ENCODE data around the gene HOTAIR.

The HOTAIR gene

GRCh38 chr12:53961025-53961761, 13.6 kb downstream of the HOTAIR start:
- DNase-seq (ENCODE audit: low spot score), result no peak

DNA sequence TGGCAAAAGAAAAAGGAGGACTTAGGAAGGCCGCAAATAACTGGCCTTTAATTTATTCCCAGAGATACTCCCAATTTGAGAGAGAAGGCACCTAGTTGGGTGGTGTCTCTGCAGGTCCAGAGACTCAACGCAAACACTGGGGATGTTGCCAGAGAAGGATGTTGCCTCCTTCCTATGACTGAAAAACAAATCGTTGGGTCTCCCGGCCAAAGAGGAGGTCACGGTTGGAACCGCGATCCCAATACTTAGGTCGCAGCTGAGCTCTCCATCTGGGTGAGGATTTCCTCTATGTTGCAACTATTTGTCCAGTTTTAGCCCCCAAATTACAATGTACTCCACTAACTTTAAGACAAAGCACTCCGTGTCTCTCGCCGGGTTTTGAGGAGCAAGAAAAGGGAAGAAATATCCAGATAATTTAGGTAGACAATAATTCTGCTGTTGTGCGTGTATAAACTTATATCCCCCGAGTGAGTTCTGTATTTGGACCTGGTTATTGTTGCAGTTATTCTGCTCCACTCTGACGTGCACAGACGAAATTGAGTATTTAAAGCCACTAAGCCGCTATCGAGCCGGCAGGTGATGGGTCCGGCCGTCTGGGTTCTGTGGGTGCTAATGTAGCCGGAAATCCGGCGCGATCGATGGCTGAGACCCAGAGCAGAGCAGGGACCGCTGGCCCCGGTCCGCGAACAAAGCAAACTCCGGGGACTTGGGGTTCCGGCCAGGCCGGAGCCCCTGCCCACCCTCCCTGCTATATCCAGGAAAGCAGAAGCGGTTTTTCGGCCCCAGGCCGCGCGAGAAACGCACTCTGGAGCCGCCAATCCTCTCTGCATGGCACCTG, 14.3 kb downstream of the HOTAIR start:
- DNase-seq (ENCODE audit: low spot score), result no peak

GRCh38 chr12:53959314-53959713, 15.4 kb downstream of the HOTAIR start:
- no peak for DNase-seq (ENCODE audit: low spot score)

GRCh38 chr12:53958128-53958527, 16.6 kb downstream of the HOTAIR start:
- DNase-seq (ENCODE audit: low spot score), result no peak

- DNase-seq (ENCODE audit: low spot score), result no peak
Observed at GRCh38 chr12:53956914-53957536, 17.7 kb downstream of the HOTAIR start.

- DNase-seq (ENCODE audit: low spot score), result no peak
Observed at GRCh38 chr12:53956251-53956887, 18.4 kb downstream of the HOTAIR start.

GRCh38 chr12:53955776-53956250, 18.9 kb downstream of the HOTAIR start:
- no peak for DNase-seq (ENCODE audit: low spot score)

DNA sequence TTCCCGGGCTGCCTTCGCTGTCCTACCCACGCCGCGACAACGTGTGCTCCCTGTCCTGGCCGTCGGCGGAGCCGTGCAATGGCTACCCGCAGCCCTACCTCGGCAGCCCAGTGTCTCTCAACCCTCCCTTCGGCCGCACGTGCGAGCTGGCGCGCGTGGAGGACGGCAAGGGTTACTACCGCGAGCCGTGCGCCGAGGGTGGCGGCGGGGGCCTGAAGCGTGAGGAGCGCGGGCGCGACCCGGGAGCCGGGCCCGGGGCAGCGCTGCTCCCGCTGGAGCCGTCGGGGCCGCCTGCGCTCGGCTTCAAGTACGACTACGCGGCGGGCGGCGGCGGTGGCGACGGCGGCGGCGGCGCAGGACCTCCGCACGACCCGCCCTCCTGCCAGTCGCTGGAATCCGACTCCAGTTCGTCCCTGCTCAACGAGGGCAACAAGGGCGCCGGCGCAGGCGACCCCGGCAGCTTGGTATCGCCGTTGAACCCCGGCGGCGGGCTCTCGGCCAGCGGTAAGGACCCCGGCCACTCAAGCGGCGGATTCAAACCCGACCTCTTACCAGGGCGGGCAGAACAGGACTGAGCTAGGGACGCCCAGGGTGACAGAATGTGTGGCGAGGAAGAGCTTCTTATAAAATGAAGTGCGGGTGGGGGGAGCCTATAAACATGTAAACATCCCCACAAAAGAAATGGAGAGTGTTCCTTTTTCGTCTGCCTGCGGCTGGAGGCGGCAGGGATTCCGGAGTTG, 19.5 kb downstream of the HOTAIR start:
- DNase-seq (ENCODE audit: low spot score), result no peak

DNA sequence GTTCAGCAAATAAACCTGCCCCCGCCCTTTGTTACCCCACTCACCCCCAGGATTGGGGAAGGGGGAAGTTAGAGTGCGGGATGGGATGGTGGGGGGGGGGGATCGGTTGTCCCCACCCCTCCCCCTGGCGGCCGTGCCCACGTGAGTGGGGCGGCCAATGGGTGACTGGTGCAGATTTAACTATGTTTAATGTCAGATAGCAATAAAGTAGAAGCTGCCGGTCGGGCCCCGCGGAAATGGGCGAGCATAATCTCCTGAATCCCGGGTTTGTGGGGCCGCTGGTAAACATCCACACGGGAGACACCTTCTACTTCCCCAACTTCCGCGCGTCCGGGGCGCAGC, 20.1 kb downstream of the HOTAIR start, which contains the start of gene HOXC12:
Gene HOXC12 (plus strand): TSS at position 210 of the 342 bp plus-strand sequence. CDS start 27 bp downstream, at position 237.
- no peak for DNase-seq (ENCODE audit: low spot score)

DNA sequence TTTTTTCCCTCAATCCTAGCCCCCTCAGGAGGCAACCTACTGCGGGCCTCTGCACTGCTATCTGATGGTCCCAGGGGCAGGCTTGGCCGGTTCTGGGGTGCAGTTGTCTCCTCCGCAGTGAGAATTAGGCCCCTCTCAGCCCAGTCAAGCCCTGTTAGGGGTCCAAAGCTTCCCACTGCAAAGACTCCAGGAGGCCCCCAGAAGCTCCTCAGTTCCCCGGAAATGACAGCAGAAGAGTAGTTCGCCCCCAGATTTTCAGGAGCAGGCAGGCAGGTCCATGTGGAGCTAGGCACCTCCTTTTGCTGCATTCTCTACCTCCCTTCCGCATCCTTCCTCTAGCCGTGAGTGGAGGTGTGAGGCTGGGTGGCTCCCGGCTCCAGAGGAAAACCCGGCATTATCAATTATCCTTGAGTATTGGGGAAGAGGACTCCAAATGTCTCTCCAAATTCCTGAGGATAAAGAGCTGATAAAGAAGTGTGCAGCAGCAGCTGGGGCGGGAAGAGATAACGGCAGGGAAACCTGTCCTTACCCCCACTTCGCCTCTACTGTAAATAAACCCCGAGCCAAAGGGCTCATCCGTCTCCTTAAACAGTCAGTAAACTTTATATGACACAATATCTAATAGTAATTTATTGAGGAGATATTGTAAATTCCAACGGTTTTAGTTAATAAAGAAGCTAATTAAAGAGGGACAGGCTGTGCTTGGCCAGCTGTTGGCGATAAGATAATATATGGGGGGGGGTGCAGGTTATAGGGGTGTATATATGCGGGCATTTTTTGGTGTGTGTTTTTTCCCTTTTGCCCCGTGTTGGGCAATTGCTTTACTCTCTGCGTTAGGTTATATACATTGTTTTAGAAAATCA, 20.7 kb downstream of the HOTAIR start:
- DNase-seq (ENCODE audit: low spot score), result no peak

DNA sequence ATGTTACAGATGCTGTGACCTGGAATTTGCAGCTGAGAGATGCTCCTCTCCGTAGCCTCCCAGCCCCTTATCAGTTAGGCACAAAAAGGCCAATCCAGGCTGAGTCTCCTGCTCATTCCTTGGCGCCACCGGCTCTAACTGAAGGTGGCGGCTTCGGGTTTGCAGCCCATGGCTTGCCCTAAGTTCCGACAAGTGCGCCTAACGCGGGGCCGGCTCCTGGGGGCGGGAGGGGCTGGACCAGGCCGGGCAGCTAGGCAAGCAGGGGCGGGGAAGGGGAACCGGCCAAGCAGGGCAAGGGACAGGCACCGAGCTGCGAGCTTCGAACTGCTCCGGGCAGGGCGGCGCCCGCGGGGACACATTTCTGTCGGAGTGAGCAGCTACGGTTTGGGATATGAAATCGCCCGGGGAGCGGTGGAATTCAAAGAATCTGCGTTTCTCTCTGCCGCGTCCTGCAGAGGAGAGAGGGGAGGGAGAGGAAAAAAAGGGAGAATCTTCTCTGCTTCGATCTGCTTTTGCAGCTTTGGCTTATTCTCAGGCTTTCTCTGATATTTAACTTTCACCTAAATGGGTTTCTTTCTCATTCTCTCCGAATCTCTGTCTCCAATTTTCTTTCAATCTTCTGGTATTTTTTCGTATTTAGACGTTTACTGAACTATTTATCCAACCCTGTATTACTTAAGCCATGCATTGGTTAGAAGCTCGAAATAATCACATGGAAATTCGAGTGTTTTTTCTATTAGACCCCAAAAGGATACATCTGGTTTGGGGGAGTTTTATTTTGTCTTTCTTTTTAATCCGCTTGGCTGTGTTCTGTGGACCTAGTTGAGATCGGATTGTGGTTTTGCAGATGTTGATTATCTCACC, 21.7 kb downstream of the HOTAIR start:
- DNase-seq (ENCODE audit: low spot score), result no peak

- DNase-seq (ENCODE audit: low spot score), result no peak
Observed at GRCh38 chr12:53952335-53952694, 22.4 kb downstream of the HOTAIR start.

- DNase-seq (ENCODE audit: low spot score), result no peak
Observed at GRCh38 chr12:53951577-53952334, 23.0 kb downstream of the HOTAIR start.

GRCh38 chr12:53950789-53951576, 23.8 kb downstream of the HOTAIR start:
- no peak for DNase-seq (ENCODE audit: low spot score)

DNA sequence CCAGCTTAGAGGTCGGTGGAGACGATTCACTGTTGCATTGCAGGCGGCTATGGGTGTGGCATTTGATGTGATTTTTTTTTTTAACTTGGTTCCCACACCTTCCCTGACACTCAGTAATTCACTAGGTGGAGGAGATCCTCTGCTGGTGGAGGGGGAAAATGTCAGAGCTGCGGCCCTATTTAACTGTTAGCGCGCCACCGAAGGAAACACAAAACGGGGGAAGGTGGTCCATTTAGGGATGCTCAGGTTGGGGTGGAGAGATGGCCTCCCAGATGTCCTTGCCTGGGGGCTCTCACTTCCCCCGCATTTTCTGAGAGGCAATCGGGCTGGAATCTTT, 24.3 kb downstream of the HOTAIR start:
- DNase-seq (ENCODE audit: low spot score), result peak; percentile 42

GRCh38 chr12:53949631-53950436, 24.9 kb downstream of the HOTAIR start:
- DNase-seq (ENCODE audit: low spot score), result no peak

Measured in cerebellar cortex (tissue), 1 donor.